Measurements from ENCODE around the gene WFIKKN1. TPM values are rescaled to one million over a fixed set of nuclear protein-coding genes. Genes with fewer than 3 reads are reported as not detected.

The WFIKKN1 gene
- total RNA-seq, 1 donor from 2014 or later: 1.5 TPM

DNA sequence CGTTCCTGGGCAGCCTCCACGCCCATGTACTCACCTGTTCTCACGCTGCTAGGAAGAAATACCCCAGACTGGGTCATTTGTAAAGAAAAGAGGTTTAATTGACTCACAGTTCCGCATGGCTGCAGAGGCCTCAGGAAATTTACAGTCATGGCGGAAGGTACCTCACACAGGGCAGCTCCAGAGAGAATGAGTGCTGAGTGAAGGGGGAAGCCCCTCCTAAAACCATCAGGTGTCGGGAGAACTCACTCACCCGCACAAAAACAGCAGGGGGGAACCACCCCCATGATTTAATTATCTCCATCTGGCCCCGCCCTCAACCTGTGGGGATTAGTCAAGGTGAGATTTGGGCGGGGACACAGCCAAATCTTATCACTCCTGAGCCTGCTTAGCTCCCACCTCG lies 22.8 kb upstream of the WFIKKN1 start:
- intact Hi-C loops (cut with DNase I): no loop called here
- Histone ChIP-seq H3K4me3 (no peak overlapping the region), H3K9me3 (no peaks in the 10 kb centered on the region), H3K4me1 (peaks cover 5% of the 10 kb centered on the region), H3K27ac (no peak overlapping the region), H3K36me3 (no peaks in the 10 kb centered on the region), H3K27me3 (no peaks in the 10 kb centered on the region)
- DNase-seq (no peak), ATAC-seq (no peak)
- TF ChIP-seq, protein P1, sequence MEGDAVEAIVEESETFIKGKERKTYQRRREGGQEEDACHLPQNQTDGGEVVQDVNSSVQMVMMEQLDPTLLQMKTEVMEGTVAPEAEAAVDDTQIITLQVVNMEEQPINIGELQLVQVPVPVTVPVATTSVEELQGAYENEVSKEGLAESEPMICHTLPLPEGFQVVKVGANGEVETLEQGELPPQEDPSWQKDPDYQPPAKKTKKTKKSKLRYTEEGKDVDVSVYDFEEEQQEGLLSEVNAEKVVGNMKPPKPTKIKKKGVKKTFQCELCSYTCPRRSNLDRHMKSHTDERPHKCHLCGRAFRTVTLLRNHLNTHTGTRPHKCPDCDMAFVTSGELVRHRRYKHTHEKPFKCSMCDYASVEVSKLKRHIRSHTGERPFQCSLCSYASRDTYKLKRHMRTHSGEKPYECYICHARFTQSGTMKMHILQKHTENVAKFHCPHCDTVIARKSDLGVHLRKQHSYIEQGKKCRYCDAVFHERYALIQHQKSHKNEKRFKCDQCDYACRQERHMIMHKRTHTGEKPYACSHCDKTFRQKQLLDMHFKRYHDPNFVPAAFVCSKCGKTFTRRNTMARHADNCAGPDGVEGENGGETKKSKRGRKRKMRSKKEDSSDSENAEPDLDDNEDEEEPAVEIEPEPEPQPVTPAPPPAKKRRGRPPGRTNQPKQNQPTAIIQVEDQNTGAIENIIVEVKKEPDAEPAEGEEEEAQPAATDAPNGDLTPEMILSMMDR (IDR thresholded peaks at IDR 0.05): no peak

DNA sequence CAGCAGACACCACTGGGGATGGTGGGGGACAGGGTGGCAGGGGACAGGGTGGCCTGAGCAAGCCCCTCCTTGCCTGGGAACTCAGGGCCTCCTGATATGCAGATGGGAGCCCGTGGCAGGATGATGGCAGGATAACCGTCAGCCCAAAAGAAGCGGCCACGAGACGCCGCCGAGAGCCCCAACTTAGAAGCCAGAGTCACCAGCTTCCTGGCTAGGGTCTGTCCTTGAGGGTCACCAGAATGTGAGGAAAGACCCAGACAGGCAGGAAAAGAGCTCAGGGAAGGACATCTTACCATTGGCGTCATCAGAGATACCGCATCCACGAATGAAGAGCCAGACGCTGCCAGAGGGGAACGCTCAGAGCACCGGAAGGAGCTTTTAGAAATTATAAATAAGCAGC lies 21.5 kb upstream of the WFIKKN1 start:
- H3K36me3 ChIP-seq: no peaks in the 10 kb centered on the region
- intact Hi-C loops (cut with DNase I): no loop called here
- H3K4me3 ChIP-seq: no peak overlapping the region
- TF ChIP-seq, protein P1 (IDR thresholded peaks at IDR 0.05): no peak
- H3K27me3 ChIP-seq: no peaks in the 10 kb centered on the region
- DNase-seq: no peak
- no peak for ATAC-seq
- no peak overlapping the region for H3K27ac ChIP-seq
- no peaks in the 10 kb centered on the region for H3K9me3 ChIP-seq
- H3K4me1 ChIP-seq: peaks cover 5% of the 10 kb centered on the region

DNA sequence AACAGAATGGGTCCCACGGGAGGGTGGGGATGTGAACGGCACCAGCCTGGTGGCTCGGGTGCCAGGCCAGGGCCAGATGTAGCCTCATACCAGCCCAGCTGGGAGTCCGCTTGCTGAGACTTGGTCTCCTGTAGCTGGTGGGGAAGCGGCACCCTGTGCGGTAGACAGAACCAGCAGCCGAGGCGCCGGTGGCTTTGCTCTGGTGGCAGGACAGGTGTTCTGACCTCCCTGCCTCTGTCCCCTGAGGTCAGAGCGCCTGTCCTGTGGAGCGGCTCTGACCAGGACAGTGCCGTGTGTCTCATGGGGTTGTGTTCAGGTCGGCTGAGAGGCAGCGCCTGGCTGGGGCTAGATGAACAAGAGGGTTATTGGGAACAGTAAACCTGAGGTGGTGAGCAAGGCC lies 20.8 kb upstream of the WFIKKN1 start:
- TF ChIP-seq, protein P1 (IDR thresholded peaks at IDR 0.05): no peak
- Histone ChIP-seq H3K27me3 (no peaks in the 10 kb centered on the region), H3K4me1 (peaks cover 5% of the 10 kb centered on the region), H3K4me3 (no peak overlapping the region), H3K9me3 (no peaks in the 10 kb centered on the region), H3K27ac (no peak overlapping the region), H3K36me3 (no peaks in the 10 kb centered on the region)
- ATAC-seq (no peak), DNase-seq (no peak)
- intact Hi-C loops (cut with DNase I): no loop called here

DNA sequence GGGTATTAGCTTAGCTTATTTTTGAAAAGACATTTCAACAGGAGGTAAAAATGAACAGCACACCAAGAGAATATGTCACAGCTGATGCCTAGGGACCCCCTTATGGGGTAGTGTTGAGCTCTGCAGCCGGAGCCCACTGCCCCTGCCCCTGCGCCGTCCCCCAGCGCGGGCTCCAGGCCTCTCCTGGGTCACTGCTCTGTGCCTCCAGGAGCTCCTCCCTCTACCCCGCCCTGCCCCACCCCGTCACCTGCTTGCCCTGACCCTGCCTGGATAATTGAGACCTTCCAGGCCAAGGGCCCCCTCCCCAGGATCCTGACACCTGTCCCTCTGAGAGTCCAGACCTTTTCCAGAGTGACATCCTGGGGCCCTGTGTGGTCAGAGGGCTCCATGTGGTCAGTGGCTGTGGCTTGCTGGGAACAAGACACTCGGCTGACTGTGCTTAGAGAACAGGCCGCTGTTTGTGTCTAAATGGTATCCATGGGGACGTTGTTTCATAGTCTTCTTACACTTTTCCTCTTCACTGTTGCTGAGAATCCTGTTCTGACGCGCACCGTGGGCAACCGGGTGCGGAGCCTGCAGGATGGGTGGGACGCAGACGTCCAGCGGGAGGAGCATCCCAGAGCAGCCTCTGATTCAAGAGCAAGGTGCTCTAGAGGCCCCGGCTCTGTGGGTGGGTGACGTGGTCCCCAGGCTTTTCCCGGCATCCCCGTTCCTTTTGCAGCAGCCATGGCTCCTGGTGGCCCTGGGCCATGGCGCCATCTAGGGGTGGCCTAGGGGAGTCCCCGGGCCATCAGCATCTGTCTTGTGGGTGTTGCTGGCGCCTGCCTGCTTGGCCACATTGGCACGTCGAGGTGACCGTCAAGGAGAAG lies 20.0 kb upstream of the WFIKKN1 start:
- DNase-seq (peak; percentile 86), ATAC-seq (peak; percentile 96)
- H3K9me3 ChIP-seq: no peaks in the 10 kb centered on the region
- TF ChIP-seq, protein P1 (IDR thresholded peaks at IDR 0.05): peak; percentile 77
- no peak overlapping the region for H3K4me3 ChIP-seq
- H3K27ac ChIP-seq: no peak overlapping the region
- H3K36me3 ChIP-seq: no peaks in the 10 kb centered on the region
- peaks cover 5% of the 10 kb centered on the region for H3K4me1 ChIP-seq
- intact Hi-C loops (cut with DNase I): no loop called here
- no peaks in the 10 kb centered on the region for H3K27me3 ChIP-seq

DNA sequence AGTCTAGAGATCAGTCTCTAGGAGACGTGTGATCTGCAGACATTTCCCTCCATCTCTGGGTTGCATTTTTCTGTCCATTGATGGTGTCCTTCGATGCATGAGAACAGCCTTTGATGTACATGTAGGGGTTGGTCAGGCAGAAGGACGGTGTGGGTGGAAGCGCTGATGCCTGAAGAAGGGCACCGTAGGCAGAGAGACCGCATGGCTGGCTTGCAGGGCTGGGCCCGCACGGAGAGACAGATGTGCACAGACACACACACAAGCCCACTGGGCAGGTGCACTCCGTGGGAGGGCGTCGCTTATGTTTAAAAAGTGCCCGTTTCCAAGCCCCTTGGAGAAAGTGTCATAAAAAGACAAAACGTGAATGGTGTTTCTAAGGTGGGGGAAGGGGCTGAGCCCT lies 15.7 kb upstream of the WFIKKN1 start:
- H3K4me1 ChIP-seq: peaks cover 5% of the 10 kb centered on the region
- ATAC-seq (no peak), DNase-seq (no peak)
- TF ChIP-seq, protein P1 (IDR thresholded peaks at IDR 0.05): no peak
- no peaks in the 10 kb centered on the region for H3K9me3 ChIP-seq
- H3K27ac ChIP-seq: no peak overlapping the region
- H3K27me3 ChIP-seq: no peaks in the 10 kb centered on the region
- no peak overlapping the region for H3K4me3 ChIP-seq
- H3K36me3 ChIP-seq: no peaks in the 10 kb centered on the region
- intact Hi-C loops (cut with DNase I): no loop called here
